ENCODE data around the gene TMC4.

GRCh38 chr19:54148158-54148557, 24.8 kb downstream of the TMC4 start:
- TF ChIP-seq CTCF (IDR thresholded peaks at IDR 0.05) (no peak), EP300 (IDR thresholded peaks at IDR 0.05) (no peak), POLR2A (IDR thresholded peaks at IDR 0.05) (no peak)
